HG02623 (cell line): ENCODE results near the gene PLCL2.

ENCODE experiments used
- ATAC-seq: cut with Tn5 transposase; IDR thresholded peaks from one replicate; pipeline ENCODE4 v1.9.1; 2021; ENCODE audit warnings: moderate library complexity; ENCODE audit not compliant: unreplicated experiment

Gene PLCL2

DNA sequence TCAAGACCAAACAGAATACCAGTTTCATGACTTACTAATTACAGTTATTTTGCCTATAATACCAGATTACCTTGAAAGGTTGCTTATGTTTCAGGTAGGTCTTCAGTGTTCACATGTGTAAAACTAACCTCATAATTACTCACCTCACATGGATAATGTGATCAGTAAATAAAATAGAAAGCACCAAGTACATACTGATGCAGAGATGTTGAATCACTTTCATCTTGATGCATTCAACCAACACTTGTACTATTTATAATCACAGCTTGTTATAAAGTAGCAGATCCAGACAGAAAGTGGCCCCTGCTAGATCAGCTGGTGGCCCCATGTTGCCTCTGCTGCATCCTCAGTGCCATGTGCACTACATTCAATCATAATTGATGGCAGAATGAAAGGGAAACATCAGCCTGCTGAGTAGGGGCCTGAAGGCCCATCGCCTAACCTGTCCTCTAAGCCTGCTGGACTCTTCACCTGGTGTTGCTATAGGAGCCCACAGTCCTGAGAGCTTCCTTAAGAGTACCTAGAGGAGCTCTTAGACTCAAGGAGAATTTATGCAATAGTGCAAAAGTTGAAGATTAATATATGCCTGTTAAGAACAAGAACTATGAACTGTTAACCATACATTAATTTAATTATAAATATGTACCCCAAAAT lies 154.3 kb downstream of the PLCL2 start:
- ATAC-seq = no peak

DNA sequence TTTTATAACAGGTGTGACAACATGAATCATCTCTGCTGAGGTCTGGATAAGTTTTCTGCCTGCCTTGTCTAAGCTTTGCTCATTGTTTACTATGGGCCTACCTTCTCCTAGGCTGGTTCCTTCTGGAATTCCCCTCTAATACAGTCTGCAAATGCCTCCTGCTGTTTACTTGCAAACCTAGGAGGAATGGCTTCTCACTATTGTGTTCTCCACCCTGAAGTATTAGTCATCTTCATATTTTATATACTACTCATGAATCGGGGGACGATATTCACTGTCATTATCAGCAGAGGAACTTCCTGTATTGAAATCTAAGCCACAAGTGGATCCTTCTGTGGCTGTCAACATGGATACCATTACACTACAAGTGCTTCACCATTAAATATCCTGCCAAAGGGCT lies 154.8 kb downstream of the PLCL2 start:
- no peak for ATAC-seq

DNA sequence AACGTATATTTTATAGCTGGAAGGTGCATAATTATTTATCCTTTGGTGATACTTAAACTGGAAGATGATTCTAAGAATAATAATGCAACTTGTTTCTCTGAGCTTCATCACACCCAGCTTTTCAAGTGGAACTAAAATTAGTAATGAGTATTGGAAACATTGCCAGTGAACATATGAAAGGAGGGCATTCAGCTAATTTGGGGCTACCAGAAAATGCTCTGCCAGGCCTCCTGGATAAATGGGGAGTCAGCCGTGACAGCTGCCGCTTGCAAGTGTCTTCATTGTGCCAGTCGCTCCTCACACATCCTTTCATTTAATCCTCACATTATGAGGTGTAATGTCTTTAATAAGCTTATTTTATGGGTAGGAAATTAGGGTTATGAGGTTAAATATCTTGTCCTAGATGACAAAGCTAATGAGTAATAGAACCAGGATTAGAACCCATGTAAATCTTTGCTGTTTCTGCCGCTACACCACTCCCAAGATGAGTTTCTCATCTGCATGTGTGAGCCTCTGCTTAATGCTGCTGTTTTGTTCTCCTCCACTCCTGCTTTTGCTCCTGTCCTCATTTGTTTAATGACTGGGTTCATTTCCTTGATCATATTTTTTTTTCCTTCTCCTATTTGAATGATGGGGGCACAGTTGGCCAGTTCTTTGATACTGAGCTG lies 155.7 kb downstream of the PLCL2 start:
- no peak for ATAC-seq

DNA sequence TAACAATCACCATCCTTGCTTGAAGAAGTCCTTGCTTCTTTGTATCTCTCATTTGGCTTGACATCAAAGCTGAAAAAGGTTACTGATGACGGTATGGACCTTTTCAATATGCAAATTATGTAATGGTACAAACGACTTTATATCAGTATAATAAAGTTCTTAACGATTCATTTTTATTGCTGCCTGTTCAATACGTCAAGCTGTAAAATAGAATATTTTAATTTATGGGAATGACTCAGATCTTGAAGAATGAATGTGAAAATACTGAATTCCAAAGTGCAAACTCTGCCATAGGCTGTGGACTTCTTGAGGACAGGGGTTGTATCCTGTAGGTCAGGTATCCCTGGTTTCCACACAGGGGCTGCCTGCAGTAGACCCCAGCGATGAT lies 156.2 kb downstream of the PLCL2 start:
- ATAC-seq = no peak

DNA sequence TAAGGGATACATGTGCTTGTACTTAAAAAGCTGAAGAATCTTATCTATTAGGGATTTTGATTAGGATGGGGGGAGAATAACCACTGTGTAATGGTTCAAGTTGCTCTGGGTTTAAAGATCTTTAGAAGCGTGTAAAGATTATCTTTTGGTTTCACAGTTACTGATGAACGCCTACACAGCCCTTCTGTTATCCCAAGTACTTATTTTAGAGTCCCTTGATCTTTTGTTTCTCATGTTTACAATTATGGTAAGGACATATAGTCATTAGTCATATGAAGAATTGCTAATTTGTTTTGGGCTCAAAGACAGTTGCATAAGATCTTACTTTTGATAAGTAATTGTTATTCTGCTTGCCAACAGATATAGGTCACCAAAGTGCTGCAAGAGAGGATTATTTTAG lies 160.1 kb downstream of the PLCL2 start:
- peak; percentile 89 for ATAC-seq

GRCh38 chr3:17045705-17046104 lies 160.9 kb downstream of the PLCL2 start:
- no peak for ATAC-seq

DNA sequence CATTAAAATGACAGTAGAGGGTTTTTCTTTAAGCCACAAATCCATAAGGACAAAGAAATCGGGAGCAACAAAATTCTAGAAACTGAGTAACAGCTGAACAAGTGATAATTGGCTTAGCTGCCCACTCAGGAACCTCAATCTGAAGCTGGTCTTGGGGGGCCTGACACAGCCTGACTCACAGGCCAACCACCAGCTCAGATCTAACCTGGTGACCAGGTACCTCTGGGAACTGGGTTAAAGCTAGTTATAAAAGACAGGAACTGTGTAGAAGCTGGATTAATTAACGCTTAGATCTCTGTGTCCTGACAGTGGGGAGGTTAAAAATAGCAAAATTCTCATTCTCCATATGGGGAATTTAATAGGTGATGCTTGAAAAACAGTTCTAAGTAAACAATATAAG lies 161.9 kb downstream of the PLCL2 start:
- no peak for ATAC-seq

GRCh38 chr3:17047162-17047561 lies 162.4 kb downstream of the PLCL2 start:
- no peak for ATAC-seq

GRCh38 chr3:17047894-17048293 lies 163.1 kb downstream of the PLCL2 start:
- ATAC-seq = no peak

DNA sequence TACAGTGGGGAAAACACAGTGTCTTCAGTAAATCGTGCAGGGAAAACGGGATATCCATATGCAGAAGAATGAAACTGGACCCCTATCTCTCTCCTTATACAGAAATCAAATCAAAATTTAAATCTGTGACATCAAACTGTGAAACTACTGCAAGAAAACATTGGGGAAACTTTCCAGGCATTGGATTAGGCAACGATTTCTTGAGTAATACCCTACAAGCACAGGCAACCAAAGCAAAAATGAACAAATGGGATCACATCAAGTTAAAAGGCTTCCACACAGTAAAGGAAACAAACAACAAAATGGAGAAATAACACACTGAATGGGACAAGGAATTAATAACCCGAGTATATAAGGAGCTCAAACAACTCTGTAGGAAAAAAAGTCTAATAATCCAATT lies 165.3 kb downstream of the PLCL2 start:
- ATAC-seq = no peak

- ATAC-seq = no peak
Measured at GRCh38 chr3:17050506-17050905, 165.8 kb downstream of the PLCL2 start.

- no peak for ATAC-seq
Measured at GRCh38 chr3:17052363-17052762, 167.6 kb downstream of the PLCL2 start.

DNA sequence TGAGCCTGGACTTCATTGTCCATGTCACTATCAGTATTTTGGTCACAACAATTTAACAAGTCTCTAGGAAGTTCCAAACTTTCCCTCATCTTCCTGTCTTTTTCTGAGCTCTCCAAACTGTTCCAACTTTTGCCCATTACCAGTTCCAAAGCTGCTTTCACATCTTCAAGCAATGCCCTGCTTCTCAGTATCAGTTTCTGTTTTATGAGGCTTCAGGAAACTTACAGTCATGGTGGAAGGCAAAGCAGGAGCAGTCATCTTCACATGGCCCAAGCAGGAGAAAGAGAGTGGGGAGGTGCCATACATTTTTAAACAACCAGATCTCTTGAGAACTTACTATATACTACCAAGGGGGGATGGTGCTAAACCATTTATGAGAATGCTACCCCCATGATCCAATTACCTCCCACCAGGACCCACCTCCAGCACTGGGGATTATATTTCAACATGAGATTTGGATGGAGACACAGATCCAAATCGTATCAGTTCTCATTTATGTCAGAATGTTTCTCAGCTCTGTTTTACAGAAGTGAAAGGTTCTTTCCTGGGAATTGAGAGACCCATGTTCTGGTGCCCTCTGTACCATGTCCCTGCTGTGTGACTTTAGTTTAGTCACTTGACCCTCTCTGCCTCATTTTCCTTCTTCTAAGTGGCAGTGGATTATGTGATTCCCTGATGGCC lies 169.7 kb downstream of the PLCL2 start:
- ATAC-seq = no peak

- ATAC-seq = no peak
Measured at GRCh38 chr3:17054982-17055343, 170.2 kb downstream of the PLCL2 start.

GRCh38 chr3:17055374-17056276 lies 170.9 kb downstream of the PLCL2 start:
- ATAC-seq = no peak

- no peak for ATAC-seq
Measured at GRCh38 chr3:17057321-17057720, 172.6 kb downstream of the PLCL2 start.

DNA sequence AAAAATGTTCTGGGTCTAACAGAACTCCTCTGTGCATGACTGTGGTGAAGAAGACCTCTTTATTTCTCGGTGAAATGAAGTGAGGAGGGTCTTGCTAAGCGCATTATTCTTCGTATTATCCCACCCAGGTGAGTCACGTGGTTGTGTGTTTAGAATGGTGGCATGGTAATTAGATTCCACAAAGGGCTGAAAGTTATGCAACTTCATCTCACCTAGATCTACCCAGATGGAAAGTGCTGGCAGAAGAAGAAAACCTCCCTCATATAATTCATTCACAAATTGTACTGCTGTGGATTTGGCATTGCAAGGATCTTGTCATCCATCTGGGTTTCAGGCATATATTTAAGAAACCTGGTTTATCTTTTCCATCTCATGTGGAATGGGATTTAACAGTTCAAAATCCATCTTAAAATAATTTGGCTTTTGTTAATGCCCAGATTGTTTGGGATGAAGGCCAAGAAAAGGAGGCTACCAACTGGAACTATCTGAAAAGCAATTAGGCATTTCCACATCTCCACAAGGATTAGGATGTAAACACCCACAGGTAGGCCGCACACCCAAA lies 175.3 kb downstream of the PLCL2 start:
- ATAC-seq = no peak

- no peak for ATAC-seq
Measured at GRCh38 chr3:17061005-17061404, 176.2 kb downstream of the PLCL2 start.

DNA sequence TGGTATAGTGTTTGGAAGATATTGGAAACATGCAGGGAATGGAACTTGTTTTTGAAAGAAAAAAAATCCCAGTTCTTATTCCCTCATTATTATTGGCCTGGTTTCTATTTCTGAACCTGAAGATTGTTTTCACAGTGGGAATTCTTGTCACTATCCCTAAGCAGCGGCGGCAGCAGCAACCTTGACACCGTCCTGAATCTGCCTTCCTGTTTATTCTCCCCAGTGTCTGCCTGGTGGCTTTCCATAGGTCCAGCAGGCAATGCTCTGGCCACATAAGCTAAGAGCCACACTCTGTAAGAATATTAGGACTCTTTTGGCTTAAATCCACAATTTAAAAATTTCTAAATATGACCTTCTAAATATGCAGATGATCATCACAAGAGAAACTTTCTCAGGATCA lies 178.0 kb downstream of the PLCL2 start:
- ATAC-seq = no peak

DNA sequence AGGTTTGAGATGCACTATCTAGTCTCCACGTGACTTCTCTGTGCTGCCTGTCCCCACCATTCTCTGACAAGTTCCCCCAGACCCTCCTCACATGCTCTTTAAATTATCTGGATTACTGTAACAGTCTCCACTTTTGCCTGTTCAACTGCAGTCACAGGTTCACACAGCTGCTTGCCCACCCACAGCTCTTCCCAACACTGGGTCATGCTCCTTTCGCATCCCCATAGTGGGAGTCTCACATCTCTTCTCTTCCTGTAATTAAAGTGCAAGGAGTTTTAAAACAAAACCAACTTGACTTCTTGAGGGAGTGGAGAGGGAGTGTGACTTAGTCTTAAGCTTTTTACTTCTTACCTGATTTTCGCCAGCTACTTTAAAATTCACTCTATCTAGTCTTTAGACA lies 178.8 kb downstream of the PLCL2 start:
- no peak for ATAC-seq

DNA sequence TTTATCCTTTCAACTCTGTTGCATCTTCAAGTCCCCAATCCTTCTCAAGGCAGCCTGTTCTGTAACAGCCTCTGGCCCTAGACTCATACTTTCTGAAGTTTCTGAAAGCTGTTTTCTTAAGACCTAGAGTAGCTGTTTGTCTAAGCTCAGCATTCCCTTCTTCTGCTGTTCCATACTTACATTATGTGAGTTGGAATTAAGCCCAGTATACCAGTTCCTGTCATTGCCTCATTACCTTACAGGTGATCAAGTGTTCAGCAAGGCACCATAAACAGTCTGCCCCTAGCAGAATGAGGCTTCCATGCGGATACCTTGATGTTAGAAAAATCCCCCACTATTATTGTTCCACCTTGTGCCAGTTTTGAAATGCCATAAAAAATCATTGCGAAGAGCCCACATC lies 180.6 kb downstream of the PLCL2 start:
- no peak for ATAC-seq
